ENCODE results near the gene ANKMY1.

The ANKMY1 gene

DNA sequence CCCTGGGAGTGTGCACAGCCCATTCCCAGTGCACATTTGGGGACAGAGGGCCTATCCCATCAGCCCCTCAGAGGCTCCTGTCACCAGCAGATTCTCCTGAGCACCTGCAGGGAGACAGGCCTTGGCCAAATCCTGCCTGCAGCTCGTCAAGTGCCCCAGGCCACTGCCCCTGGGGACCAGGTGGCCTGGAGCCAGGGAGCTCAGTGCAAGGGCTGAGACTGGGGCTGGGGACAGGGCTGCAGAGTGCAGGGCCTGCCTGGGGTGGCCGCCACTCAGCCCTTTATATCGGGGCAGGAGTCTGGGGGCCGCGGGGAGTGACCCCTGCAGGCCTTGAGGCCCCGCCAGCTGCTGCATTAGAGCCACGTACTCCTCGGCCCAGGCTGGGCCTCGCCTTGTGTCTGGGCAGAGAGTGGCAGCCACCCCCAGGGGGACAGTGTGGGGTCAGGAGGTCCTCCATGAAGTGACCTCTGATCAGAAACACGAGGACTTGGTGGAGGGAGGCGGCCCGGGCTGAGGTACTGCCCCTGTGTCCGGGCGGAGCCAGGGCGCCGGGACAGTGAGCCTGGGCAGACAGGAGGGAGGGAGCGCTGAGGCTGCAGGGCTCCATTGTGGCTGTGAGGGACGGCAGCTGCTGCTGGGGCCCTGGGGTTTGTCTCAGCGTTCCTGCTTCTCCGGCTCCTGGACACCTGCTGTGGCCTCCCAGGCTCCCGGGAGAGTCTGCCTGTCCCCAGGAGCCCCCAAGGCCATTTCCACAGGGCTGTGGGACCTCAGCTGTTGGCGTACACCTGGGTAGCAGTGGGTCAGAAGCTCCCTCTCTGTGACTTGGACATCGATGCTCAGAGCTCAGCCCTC lies 98.2 kb downstream of the ANKMY1 start:
- DNase-seq (ENCODE audit: low read depth): no peak

GRCh38 chr2:240458900-240459391 lies 98.8 kb downstream of the ANKMY1 start:
- DNase-seq (ENCODE audit: low read depth): no peak

DNA sequence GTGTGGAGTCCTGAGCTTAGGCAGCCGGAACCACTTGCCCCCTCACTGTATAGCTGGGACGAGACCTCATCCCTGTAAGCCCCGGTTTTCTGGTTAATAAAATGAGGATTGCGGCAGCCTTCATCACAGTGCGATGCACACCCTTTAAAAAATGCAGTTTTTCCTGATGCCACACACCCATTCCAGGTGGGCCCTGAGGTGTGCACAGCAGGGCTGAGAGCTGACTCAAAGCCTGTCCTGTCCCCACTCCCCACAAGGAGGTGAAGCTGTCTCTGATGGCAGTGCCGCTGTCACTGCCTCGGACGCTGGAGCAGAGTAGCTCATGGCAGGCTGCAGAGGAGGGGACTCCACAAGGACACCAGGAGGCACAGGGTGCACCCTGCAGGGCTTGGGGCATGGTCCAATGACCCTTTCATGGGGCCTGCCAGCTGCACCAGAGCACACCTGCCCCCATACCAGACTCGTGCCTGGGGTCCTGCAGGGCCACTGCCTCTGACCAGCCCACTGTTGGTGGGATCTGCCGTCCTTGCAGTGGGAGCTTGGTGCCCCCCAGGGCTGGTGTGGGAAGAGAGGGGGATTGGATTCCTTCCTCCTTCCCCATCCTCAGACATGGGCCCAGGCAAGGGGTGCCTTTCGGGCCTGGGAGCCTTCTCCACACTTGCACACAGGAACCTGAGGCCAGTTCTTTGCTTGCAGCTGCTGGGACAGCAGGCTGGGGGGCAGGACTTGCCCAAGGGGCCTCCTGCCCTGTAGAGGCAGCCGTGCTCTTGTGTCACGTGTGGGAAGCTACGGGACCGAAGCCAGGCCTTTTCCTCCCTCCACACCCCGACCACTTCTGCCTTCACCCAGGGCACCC lies 99.5 kb downstream of the ANKMY1 start:
- DNase-seq (ENCODE audit: low read depth): no peak

GRCh38 chr2:240457223-240458043 lies 100.4 kb downstream of the ANKMY1 start:
- no peak for DNase-seq (ENCODE audit: low read depth)

- DNase-seq (ENCODE audit: low read depth): no peak
These were observed 101.2 kb downstream of the ANKMY1 start for GRCh38 chr2:240456447-240457222.

- DNase-seq (ENCODE audit: low read depth): no peak
These were observed 101.9 kb downstream of the ANKMY1 start for GRCh38 chr2:240455647-240456446.

DNA sequence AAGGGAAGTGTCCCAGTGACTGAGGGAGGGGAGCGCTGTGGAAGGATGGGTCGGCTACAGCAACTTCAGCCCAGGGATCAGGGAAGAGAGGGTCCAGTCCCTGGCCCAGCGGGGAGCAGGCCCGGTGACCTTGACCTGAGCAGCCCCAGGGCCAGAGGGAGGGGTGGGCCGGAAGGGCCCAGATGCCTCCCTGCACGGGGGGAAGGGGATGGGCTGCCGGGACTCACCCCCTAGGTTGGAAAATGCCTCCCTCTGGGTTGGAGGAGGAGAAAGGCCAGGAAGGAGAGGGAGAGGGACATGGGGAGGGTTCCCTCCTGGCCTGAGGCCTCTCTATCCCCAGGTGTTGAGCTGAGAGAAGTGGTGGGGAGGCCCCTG lies 102.5 kb downstream of the ANKMY1 start:
- DNase-seq (ENCODE audit: low read depth): no peak

- DNase-seq (ENCODE audit: low read depth): no peak
These were observed 103.5 kb downstream of the ANKMY1 start for GRCh38 chr2:240454106-240454901.

- DNase-seq (ENCODE audit: low read depth): no peak
These were observed 104.2 kb downstream of the ANKMY1 start for GRCh38 chr2:240453461-240454105.

DNA sequence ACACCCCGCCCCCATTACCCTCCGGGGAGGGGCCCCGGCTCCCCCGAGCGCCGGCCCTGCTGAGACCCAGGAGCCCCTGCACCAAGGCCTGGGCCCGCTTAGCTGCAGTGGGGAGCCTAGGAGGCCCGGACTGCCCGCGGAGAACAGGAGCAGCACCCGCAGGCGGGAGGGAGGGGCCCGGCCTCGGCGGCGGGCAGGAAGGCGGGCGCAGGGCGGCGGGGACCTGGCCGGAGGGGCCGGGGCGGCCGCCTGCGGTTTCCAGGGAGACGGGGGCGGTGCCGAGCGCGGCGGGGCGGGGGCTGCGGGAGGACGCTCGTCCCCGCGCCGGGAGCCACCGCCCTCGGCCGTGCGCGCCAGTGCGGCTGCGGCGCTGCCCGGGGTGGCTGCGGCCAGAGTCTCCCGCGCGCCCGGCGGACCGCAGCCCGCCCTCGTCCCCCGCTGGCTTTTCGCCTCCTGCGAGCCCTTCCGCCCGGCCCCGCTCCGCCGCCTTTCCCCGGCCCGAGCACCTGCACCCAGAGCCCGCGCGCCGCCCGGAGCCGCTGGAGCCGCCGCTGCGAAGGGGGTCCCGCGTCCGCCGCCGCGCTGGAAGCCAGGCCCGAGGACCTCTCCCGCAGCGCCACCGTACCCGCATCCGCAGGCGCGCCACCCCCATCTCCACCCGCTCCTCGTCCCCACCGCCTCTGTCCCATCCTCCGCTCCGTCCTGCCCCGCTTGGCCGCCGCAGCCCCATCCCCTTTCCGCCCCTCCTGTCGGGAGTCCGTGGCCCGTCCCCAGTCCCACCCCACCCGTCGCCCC lies 105.1 kb downstream of the ANKMY1 start:
- DNase-seq (ENCODE audit: low read depth): no peak

DNA sequence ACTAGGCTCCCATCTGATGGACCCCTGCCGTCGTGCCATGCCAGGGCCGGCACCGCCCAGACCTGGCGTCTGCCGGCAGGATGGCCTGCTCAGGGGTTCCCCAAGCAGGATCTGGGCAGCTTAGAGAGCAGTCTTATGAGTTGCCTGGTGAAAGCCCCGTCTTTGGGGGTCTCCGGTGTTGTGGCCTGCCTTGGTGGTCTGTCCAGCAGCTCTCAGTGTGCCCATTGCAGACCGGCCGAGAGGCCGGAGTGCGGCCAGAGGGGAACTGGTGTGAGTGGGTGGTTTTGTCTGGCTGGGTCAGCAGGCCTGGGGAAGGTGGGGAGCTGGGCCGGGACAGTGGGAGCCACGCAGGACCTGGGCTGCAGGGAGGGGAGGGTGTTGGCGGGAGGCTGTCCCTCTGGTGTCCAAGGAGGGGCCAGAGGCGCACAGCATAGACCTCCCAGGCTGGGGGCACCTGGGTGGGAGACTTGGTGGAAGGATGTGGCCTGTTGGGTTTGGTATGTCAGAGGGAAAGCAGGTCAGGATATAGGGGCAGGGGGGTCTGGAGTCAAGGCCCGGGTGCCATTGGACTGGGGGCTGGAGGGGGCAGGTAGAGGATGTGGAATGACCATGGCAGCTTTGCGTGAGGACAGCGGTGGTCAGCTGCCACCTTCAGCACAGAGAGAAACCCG lies 105.9 kb downstream of the ANKMY1 start:
- no peak for DNase-seq (ENCODE audit: low read depth)

DNA sequence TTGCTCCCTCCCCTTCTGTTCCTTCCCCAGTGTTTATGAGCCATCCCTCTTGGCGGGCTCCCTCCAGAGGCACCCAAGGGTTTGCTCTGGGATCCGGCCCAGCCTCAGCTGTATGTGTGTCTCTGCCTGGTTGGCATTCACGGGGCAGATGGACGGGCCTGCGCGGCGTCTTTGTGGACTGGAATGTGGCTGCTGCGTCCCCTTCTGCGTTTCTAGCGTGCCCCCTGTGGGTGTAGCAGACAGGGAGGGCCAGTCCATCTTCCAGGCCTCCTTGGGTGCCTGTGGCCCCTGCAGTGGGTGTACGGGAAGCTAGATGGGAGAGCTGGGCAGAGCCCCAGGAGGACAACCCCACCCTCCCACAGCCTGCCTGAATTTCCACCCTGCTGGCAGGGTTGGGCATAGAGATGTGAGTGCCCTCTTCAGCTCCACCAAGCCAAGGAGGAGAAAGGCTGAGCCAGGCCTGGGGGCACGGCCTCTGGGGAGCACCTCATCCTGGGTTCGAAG lies 106.6 kb downstream of the ANKMY1 start:
- DNase-seq (ENCODE audit: low read depth): no peak

- no peak for DNase-seq (ENCODE audit: low read depth)
These were observed 107.2 kb downstream of the ANKMY1 start for GRCh38 chr2:240450532-240451107.

- DNase-seq (ENCODE audit: low read depth): no peak
These were observed 107.8 kb downstream of the ANKMY1 start for GRCh38 chr2:240449764-240450531.

DNA sequence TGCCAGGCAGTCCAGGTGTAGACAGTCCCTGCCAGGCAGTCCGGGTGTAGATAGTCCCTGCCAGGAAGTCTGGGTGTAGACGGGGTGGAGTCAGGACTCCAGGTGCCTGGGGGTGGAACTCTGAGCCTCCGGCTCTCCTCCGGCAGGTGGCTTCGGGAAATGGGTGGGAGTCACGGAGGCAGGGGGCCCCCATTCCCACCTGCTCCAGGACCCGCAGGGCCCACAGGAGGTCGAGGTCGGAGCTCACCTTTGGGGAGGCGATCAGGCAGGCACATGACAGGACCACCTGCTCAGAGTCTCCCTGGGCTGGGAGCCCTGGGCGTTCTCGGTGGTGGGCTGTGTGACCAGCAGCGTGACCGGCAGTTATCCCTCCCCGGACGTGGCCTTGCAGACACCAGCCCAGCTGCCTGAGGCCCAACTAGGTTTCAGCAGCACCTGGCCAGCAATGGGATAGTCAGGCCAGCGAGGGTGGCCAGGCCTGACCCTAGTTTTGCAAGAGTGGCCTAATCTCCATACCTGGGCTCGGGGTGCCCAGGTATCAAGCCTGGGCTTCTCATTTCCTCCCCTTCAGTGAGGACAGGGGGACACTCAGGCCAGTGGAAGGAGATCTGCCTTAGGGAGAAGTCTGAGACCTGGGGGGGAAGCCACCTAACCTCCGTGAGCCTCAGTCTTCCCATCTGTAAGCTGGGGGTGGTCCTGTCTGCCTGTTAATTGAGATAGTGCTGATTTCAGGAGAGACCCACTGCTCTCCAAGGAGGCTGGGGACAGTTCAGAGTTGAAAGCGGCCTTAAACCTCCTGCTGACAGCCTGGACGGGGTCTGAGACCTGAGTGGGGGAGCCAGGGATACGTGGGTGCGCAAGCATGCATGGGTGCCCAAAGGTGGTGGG lies 109.2 kb downstream of the ANKMY1 start:
- no peak for DNase-seq (ENCODE audit: low read depth)

Data from activated gamma-delta T cell treated with anti-CD3 and anti-CD28 coated beads, Interleukin-2, amount 50 U/mL, for 16 hours (primary cell).